ENCODE measurements around the gene DDA1.

The DDA1 gene

DNA sequence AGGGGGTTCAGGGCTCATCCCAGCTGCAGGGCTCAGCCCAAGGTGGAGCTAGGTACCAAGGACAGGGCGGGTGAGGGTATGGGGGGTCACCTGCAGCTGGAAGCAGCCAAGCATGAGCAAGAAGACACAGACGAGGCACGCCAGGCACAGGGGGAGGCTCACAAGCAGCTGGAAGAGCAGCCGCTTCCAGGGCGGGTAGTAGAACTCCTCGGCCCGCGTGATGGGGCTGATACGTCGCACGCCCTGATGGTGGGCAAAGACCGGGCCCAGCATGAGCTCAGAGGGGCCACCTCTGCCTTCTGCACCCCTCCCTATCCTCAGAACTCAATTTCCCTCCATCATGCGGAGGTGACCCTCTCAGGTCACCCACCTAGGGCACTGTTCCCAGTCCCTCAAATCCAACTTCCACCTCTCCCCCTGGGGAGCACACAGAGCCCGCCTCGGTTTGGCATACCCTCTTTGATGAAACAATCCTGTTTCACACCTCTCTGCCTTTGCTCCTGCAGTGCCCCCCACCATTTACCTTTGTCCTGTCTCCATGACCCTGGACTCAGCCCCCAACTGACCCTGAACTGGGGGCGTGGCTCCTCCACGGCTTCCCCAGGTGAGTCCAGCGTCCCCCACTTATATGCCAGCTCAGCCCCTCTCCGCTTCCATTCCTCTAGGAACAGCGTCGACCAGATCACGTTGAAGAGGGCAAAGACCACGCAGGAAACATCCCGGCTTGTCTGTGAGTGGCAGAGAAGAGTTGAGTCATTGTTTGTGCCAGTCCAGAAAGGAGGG lies 21.1 kb downstream of the DDA1 start:
- no peak for DNase-seq (ENCODE audit: low spot score)

DNA sequence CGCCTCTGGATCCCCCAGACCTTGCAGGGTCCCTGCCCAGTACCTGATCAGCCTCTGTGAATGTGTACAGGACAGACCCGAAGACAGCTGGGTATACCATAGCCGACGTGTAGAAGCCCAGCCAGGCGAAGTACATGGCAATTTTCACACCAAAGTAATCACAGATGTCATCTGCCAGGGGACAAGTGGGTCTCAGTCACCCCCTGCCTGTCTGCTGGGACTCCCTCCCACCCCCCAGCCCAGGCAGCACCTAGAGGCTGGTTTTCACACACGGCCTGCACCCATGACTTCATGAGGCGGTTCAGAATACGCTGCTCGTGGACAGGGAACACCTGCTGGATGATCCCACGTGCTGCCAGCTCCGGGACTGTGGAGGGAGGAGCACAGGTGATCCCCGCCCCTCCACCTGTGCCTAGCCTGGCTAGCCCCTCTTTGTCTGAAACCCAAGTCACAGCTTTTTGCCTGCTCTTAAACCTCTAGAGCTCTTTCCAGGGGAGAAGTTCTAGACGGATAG lies 21.7 kb downstream of the DDA1 start:
- DNase-seq (ENCODE audit: low spot score): no peak

DNA sequence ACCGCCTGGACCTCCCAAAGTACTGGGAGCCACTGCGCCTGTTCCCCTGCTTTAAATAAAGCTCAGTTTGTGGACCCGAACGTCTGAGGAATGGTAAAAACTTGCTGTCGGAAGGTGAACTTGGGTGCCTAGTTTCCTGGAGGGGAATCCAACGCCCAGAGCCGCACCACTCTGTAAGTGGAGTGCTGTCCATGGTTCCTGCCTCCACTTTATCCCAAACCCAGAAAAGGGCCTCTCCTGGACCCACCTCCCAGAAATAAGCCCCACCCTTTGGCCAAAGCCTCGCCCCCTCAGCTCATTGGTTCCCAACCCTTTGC lies 23.0 kb downstream of the DDA1 start:
- DNase-seq (ENCODE audit: low spot score): no peak

DNA sequence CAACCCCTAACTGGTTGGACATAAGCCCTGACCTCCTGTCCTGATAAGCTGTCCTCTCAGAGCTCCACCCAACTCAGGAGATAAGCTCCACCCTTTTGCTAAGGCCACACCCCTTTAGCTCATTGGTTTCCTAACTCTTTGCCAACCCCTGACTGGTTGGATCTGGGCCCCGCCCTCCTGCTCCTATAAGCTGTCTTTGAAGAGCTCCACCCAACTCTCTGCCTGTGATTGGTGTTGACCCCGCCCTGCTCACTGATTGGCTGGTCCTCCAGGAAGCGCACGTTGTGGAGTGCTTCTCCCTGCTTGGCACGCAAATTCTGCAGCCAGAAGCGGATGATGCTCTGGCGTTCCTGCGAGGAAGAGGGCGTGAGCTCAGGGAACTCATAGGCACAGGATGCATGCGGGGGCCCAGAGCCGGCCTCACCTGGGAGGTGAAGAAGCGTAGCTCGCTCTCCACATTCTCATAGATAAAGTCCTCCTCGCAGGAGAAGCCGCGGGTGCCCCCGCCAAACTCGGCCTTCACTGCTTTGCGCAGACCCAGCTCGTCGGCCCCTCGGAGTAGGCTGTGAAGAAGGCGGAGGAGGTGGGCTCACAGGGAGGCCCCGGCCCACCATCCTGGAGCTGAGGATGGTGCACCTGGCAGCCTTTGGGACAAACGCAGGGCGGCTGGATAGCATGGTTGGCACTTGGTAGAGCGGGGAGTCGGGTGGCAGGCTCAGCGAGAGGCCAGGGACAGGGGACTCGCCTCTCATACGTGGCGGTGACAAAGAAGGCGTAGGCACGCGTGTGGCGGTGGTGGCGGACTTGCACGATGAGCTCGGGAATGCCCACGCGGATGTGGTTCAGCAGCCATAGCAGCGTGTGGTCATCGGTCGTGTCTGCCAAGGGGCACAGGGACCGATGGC lies 23.6 kb downstream of the DDA1 start:
- no peak for DNase-seq (ENCODE audit: low spot score)

DNA sequence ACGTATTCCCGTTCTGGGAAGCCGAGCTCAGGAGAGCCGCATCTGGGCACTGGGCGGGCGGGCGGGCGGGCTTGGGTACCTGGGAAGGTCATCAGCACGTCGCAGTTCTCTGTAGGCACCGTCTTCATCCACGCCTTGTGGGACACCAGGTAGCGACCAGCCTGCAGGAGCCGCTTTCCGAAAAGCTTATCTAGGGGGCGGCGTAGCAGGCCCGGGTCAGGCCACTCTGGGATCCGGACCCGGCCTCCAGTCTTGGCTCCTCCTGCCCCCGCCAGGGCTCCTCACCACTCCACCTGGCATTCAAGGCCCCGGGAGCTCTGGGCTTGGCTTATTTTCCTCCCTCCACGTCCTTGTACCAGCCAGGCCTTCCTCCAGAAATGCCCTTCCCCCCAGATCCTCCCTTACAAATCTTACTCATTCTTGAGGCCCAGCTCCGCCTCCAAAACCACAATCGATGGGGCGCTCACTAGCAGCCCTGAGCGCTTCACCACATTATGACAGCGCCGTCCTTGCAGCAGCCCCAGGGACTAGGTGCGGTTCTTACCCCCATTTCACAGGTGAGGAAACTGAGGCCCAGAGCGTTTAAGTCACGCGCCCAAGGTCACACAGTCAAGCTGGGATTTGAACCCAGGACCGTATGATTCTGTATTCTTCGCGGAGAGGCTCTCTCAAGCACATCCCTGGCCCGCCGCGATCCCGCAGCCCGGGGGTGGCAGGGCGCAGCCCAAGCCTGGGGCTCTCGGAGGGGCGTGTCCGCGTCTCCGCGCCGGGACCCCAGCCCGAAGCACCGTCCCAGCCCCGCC lies 24.4 kb downstream of the DDA1 start:
- DNase-seq (ENCODE audit: low spot score): peak; percentile 83

DNA sequence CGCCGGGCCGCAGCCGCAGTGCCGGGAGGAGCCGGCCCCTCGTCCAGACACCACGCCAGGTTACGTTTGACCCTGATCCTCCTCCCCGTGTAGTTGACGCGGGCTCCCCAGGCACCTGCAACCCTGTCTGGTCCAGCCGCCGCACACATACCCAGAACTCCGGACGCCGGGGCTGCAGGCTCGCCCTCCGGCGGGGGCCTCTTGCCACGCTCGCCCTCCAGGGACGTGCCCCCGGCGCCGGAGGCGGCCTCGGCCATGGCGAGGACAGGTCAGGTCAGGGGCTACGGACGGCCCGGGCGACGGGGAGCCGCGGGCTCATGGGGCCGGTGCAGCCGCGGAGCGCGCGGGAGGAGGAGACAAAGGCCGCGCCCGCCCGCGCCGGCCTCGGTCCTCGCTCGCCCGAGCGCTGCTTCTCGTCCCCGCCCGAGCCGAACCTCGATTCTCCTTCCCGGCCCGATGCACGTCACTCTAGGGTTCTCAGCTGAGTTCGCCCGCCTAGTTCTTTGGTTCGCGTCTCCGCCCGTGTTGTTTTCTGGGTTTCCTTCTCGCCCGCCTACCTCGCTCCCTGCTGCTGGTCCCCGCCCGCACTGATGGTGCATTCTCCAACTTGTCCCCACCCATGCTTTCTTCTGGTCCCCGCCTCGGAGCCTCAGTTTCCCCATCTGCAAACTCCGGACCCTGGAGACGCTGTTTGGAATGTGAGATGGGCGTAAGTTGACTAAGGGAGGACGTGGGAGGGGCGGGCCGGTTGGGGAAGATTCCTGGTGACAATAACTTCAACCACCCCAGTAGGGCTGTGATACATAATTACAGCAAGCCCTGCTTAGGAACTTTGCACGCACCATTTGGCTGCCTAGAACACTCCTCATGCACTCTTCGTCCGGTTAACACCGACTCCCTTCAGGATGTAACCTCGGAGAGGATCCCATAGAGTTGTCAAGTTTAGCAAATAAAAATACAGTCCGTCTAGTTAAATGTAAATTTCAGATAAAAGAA lies 25.3 kb downstream of the DDA1 start, which contains the start of gene ANO8:
Gene ANO8 (minus strand): TSS at position 442 of the 996 bp plus-strand sequence. CDS start 185 bp downstream, at position 257.
- DNase-seq (ENCODE audit: low spot score): peak; percentile 96

DNA sequence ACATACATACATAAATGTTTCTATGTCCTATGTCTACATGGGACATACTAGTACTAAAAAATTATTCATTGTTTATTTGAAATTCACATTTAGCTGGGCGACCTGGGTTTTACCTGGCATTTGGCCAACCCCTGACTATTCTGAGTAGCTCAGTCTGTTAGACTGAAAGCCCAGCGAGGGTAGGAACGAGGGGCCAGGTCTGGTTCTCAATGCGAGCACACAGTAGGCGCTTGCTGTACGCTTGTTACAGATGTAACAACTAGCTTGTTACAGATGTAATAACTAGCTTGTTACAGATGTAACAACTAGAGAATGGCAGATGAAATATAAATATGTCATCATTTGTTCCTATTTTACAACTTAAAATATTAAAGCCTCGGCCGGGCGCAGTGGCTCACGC lies 26.2 kb downstream of the DDA1 start:
- DNase-seq (ENCODE audit: low spot score): no peak

DNA sequence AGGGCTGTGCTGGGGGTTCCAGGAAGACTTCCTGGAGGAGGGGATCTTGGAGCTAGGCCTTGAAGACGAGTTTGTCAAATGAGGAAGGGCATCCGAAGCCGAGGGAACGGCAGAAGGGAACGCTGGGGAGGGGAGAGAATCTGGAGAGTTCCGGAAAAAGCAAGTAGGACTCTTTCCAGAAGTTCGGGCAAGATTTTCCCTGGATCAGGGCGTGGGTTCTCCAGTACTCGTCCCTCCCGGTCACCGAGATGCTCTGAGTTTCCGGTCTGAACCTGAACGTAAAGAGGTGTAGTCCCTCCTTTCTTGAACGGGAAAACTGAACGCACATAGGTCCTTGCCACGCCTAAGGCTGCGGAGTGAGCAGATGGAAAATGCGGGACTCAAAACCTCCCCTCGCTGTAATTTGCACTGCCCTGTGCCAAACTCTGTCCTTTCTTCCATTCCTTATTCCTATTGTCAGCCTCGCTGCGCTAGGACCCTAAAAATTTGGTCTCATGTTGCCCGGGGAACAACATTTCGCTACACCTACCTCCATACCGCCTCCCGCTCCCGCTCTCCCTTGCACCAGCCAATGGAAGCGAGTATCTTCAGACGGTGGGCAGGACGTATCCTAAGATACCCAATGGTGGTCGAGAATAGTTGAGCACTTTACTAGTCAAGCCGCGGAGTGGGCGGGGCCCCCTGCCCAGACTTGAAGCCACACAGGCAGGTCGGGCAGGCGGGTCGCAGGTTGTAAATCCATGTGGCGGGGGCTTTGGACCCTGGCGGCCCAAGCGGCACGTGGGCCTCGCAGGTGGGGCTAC lies 27.7 kb downstream of the DDA1 start, which contains the start of gene GTPBP3:
Gene GTPBP3 (plus strand): TSS at position 682 of the 803 bp plus-strand sequence. CDS start 59 bp downstream, at position 741.
- DNase-seq (ENCODE audit: low spot score): peak; percentile 98

DNA sequence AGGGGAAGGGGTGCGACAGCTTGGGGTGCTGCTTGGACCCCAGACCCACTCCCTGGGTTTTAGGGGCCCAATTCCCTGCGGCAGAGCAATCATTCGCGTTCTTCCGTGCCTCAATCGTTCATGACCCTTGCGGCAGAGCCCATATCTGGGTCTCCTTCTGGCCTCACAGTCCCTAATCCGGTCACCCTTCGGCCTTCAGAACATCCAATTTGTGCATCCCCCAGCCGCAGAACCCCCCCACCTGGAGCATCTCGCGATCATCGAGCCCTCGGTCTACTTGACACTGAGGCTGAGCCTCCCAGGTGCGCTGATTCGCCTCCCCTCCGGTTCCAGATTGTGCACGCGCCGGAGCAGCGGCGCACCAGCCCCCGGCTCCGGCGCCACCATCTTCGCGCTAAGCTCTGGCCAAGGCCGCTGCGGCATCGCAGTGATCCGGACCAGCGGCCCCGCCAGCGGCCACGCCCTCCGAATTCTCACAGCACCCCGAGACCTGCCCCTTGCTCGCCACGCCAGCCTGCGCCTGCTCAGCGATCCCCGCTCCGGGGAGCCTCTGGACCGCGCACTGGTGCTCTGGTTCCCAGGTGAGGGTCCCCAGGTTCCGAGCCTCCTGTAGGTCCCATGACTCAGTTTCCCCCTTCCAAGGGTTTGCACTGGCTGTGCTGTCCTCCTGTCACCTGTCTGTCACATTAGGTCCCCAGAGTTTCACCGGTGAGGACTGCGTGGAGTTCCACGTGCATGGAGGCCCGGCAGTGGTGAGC lies 28.5 kb downstream of the DDA1 start:
- DNase-seq (ENCODE audit: low spot score): peak; percentile 60

DNA sequence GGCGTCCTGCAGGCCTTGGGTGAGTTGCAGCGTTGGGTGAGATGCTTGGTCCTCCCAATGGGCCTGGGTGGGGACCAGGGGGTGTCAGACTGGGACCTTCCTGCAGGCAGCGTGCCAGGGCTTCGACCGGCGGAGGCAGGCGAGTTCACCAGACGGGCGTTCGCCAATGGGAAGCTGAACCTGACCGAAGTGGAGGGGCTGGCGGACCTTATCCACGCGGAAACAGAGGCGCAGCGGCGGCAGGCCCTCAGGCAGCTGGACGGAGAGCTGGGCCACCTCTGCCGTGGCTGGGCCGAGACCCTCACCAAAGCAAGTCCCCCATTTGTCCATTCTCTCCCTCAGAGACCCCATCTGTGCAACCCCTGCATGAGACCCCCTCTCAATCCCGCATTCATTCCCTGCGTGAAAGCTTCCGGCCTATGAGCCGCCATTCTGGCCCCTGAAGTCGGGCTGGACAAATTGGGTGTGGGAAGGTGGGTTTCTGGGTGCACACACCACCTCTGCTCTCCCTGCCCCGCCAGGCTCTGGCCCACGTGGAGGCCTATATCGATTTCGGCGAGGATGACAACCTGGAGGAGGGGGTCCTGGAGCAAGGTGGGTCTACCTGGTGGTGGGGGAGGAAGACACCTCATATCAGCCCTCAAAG lies 29.2 kb downstream of the DDA1 start:
- DNase-seq (ENCODE audit: low spot score): no peak

DNA sequence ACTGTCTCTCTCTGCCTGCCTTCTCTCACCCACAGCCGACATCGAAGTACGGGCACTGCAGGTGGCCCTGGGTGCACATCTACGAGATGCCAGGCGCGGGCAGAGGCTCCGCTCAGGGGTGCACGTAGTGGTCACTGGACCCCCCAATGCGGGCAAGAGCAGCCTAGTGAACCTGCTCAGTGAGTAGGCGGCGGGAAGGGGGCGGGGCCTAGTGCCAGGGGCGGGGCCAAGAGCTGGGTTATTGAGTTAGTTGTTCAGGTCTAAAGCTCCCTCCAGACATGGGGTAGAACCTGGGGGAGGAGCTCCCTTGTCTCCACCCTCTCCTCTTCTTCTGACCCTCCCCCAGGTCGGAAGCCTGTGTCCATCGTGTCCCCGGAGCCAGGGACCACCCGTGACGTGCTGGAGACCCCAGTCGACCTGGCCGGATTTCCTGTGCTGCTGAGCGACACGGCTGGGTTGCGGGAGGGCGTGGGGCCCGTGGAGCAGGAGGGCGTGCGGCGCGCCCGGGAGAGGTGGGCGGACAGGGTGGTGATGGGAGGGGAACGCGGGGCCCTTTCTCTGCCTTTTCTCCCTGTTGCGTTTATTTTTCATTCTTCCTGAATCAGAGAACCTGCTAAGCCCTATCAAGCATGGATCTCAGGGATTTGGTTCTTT lies 29.9 kb downstream of the DDA1 start:
- DNase-seq (ENCODE audit: low spot score): no peak

DNA sequence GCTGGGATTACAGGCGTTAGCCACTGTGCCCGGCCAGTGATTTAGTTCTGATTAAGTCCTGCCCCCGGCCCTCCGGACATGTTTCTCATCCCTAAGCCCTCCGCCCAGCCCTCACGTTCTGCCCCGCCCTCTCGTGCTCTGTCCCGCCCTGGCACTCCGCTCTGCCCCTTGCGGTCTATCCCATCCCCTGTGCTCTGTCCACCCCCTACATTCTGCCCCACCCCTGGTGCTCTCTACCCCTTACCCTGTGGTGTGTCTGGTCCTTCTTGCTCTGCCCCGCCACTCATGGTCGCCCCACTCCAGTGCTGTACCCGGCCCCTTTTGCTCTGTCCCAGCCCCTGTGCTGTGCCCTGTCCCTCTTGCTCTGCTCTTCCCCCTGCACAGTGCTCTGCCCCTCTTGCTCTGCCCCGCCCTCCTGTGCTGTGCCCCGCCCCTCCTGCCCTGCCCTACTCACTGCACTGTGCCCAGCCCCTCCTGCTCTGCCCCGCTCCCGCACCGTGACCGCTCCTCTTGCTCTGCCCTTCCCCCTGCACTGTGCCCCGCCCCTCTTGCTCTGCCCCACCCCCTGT lies 31.0 kb downstream of the DDA1 start:
- no peak for DNase-seq (ENCODE audit: low spot score)

DNA sequence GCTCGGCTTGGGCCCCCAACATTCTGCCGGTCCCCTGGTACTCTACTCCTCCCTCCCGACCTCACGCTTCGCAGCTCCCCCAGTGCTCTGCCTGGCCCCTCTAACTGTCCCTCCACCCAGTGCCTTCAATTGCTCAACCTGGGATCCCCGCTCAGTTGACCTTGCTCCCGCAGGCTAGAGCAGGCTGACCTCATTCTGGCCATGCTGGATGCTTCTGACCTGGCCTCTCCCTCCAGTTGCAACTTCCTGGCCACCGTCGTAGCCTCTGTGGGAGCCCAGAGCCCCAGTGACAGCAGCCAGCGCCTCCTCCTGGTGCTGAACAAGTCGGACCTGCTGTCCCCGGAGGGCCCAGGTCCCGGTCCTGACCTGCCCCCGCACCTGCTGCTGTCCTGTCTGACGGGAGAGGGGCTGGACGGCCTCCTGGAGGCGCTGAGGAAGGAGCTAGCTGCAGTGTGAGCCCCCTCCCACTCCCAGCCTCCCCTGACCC lies 31.6 kb downstream of the DDA1 start:
- no peak for DNase-seq (ENCODE audit: low spot score)

DNA sequence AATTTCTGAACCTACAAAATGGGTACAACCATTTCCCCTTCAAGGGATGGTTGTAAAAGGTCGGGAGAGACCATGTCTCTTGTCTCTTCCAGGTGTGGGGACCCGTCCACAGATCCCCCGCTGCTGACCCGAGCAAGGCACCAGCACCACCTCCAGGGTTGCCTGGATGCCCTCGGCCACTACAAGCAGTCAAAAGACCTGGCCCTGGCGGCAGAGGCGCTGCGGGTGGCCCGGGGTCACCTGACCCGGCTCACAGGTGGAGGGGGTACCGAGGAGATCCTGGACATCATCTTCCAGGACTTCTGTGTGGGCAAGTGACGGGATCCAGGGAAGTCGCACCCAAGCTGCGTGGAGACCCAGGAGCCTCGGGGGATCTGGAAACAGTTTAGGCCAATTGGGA lies 32.0 kb downstream of the DDA1 start:
- DNase-seq (ENCODE audit: low spot score): no peak

DNA sequence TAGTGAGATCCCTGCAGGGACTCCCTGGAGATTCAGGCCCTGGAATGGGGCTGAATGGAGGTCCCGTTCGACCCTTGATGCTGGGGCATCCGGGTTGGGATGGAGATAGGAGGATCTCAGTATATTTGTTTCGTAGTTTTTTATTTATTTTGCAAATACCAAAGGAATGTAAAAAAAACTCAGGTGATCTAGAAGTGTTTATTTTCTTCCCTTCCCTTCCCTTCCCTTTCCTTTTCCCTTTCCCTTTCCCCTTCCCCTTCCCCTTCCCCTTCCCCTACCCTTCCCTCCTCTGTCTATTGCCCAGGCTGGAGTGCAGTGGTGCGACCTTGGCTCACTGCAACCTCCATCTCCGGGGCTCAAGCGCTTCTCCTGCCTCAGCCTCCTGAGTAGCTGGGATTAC lies 32.5 kb downstream of the DDA1 start:
- no peak for DNase-seq (ENCODE audit: low spot score)

DNA sequence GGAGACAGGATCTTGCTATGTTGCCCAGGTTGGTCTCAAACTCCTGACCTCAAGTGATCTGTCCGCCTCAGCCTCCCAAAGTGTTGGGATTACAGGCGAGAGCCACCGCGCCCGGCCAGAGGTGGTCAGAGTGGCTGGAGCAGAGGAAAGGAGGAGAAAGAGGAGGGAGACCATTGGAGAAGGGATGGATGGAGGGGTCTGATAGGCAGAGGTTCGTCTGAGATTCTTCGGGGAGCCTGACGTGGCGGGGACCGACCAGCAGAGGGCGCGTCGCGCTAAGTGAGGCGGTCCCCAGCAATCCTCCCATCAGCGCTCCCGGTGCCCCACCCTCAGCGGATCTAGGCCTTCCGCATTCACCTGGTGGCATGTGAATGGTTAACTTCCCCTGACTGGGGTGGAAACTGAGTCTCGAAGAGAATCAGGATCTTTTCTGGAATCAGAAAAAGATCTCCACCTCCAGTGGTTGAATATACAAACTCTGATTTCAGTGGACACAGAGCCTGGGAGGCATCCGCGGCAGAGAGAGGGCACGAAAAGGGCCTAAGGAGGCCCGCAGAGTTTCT lies 36.8 kb downstream of the DDA1 start:
- DNase-seq (ENCODE audit: low spot score): peak; percentile 92

DNA sequence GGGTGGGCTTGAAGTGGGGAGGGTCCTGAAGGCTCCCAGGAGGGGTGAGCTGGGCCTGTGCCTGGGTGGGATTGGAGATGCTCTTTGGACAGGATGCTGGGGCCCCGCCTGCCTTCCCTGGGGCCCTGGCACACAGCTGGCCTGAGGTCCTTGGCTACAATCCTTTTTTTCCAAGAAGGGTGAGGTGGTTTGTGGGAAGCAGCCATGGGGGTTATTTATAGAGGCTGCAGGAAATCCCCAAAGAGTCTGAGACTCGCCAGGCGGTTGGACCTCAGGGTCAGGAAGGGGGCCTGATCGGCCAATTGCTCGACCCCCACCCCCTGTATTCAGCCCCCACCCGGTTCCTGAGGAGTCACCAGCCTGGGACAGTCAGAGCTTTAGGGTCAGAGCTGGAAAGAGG lies 38.0 kb downstream of the DDA1 start:
- DNase-seq (ENCODE audit: low spot score): peak; percentile 32
